Karpas-422 (cell line): ENCODE results near the gene ABCD2. TPM values are rescaled to one million over a fixed set of nuclear protein-coding genes. Genes with fewer than 3 reads are reported as not detected.

Experiments used
- DNase-seq: peaks from one replicate; pipeline ENCODE4 v3.0.0-alpha.2; 2015
- H2AFZ ChIP-seq: fragments of 200-600 bp; sonication (generic); 2 replicates; pipeline ENCODE4 v1.6.1; 2014; ENCODE audit warnings: antibody characterized with exemption, low read length, mixed read lengths
- H3K27ac ChIP-seq: fragments of 200-600 bp; sonication (generic); 2 replicates; pipeline ENCODE4 v1.5.1; 2014; ENCODE audit warnings: mild to moderate bottlenecking, low read length, moderate library complexity
- H3K27me3 ChIP-seq: fragments of 200-600 bp; sonication (generic); 2 replicates; pipeline ENCODE4 v1.6.1; 2014; ENCODE audit warnings: low read length, mixed read lengths
- H3K36me3 ChIP-seq: fragments of 200-600 bp; sonication (generic); 2 replicates; pipeline ENCODE4 v1.6.1; 2014; ENCODE audit warnings: low read length, mixed read lengths; ENCODE audit not compliant: insufficient read depth
- H3K4me1 ChIP-seq: fragments of 200-600 bp; sonication (generic); 2 replicates; pipeline ENCODE4 v1.6.1; 2014; ENCODE audit warnings: mild to moderate bottlenecking, low read length, mixed read lengths
- H3K4me2 ChIP-seq: fragments of 200-600 bp; sonication (generic); 2 replicates; pipeline ENCODE4 v1.6.1; 2014; ENCODE audit warnings: low read length, low read depth, mild to moderate bottlenecking; ENCODE audit not compliant: poor library complexity, severe bottlenecking
- H3K4me3 ChIP-seq: fragments of 200-600 bp; sonication (generic); 2 replicates; pipeline ENCODE4 v1.5.1; 2014; ENCODE audit warnings: mild to moderate bottlenecking, antibody characterized with exemption, low read length, mixed read lengths
- H3K79me2 ChIP-seq: fragments of 200-600 bp; sonication (generic); 2 replicates; pipeline ENCODE4 v1.6.1; 2014; ENCODE audit warnings: mild to moderate bottlenecking, low read length, mixed read lengths
- H3K9ac ChIP-seq: fragments of 200-600 bp; sonication (generic); 2 replicates; pipeline ENCODE4 v1.6.0; 2014; ENCODE audit warnings: low read length
- H3K9me2 ChIP-seq: fragments of 200-600 bp; sonication (generic), shearing (Covaris generic); replicated peaks from 2 replicates; pipeline ENCODE4 v1.6.0; 2014; ENCODE audit warnings: mild to moderate bottlenecking, low read length, moderate library complexity; ENCODE audit not compliant: insufficient read depth
- H3K9me3 ChIP-seq: fragments of 300-700, 200-600 bp; sonication (generic); 2 replicates; pipeline ENCODE4 v1.6.1; 2014; ENCODE audit warnings: low read length, mixed read lengths
- H4K20me1 ChIP-seq: fragments of 200-600 bp; sonication (generic); 2 replicates; pipeline ENCODE4 v1.6.1; 2014; ENCODE audit warnings: mild to moderate bottlenecking, antibody characterized with exemption, low read length, low read depth; ENCODE audit not compliant: insufficient read depth
- small RNA-seq: library from RNA; depleted of rRNA; stranded (forward); fragments of <200 nt; gene quantifications from one replicate; pipeline ENCODE3, GENCODE V24; 2014
- total RNA-seq: library from RNA; depleted of rRNA; stranded (reverse); fragments of >200 nt; shearing (Covaris generic); gene quantifications from 2 replicates; pipeline ENCODE4 v1.2.3, GENCODE V29; 2014; ENCODE audit warnings: low replicate concordance; rRNA removed

Gene ABCD2
- total RNA-seq, 1 experiment from 2014 or later, result not detected

- no peak for DNase-seq
- no peaks in the 10 kb centered on the region for H4K20me1 ChIP-seq
- no peaks in the 10 kb centered on the region for H3K36me3 ChIP-seq
- H3K4me2 ChIP-seq, result no peak overlapping the region
- no peaks in the 10 kb centered on the region for H3K27me3 ChIP-seq
- H3K4me1 ChIP-seq, result no peaks in the 10 kb centered on the region
- no peak overlapping the region for H3K4me3 ChIP-seq
- H3K27ac ChIP-seq, result no peak overlapping the region
- H2AFZ ChIP-seq, result no peak overlapping the region
- peaks cover 9% of the 10 kb centered on the region for H3K9me3 ChIP-seq
- H3K9me2 ChIP-seq, result no peaks in the 10 kb centered on the region
- H3K9ac ChIP-seq, result no peak overlapping the region
- no peaks in the 10 kb centered on the region for H3K79me2 ChIP-seq
Observed at GRCh38 chr12:39510001-39510400, 109.6 kb downstream of the ABCD2 start.

GRCh38 chr12:39505554-39505953 lies 114.0 kb downstream of the ABCD2 start:
- Histone ChIP-seq H3K4me3 (no peak overlapping the region), H3K36me3 (no peaks in the 10 kb centered on the region), H4K20me1 (no peaks in the 10 kb centered on the region), H3K27me3 (no peaks in the 10 kb centered on the region), H3K79me2 (no peaks in the 10 kb centered on the region), H2AFZ (no peak overlapping the region), H3K9me3 (peaks cover 11% of the 10 kb centered on the region), H3K27ac (no peak overlapping the region), H3K4me1 (no peaks in the 10 kb centered on the region), H3K4me2 (no peak overlapping the region), H3K9me2 (no peaks in the 10 kb centered on the region), H3K9ac (no peak overlapping the region)
- DNase-seq, result no peak

GRCh38 chr12:39505023-39505422 lies 114.6 kb downstream of the ABCD2 start:
- H3K9me3 ChIP-seq, result peaks cover 9% of the 10 kb centered on the region
- H3K27me3 ChIP-seq, result no peaks in the 10 kb centered on the region
- no peaks in the 10 kb centered on the region for H3K79me2 ChIP-seq
- no peak overlapping the region for H2AFZ ChIP-seq
- H3K4me2 ChIP-seq, result no peak overlapping the region
- no peak overlapping the region for H3K4me3 ChIP-seq
- no peaks in the 10 kb centered on the region for H3K9me2 ChIP-seq
- no peaks in the 10 kb centered on the region for H4K20me1 ChIP-seq
- no peak overlapping the region for H3K9ac ChIP-seq
- H3K4me1 ChIP-seq, result no peaks in the 10 kb centered on the region
- no peak for DNase-seq
- H3K27ac ChIP-seq, result no peak overlapping the region
- H3K36me3 ChIP-seq, result no peaks in the 10 kb centered on the region

- Histone ChIP-seq H3K27me3 (no peaks in the 10 kb centered on the region), H3K9ac (no peak overlapping the region), H3K9me2 (no peaks in the 10 kb centered on the region), H3K4me3 (no peak overlapping the region), H4K20me1 (no peaks in the 10 kb centered on the region), H3K9me3 (peaks cover 4% of the 10 kb centered on the region; the same call in 1 of the 2 replicates), H2AFZ (no peak overlapping the region), H3K36me3 (no peaks in the 10 kb centered on the region), H3K27ac (no peak overlapping the region), H3K4me1 (no peaks in the 10 kb centered on the region), H3K4me2 (no peak overlapping the region), H3K79me2 (no peaks in the 10 kb centered on the region)
- DNase-seq, result no peak
Observed at GRCh38 chr12:39503439-39503838, 116.2 kb downstream of the ABCD2 start.

- no peak for DNase-seq
- no peaks in the 10 kb centered on the region for H3K9me2 ChIP-seq
- H3K9ac ChIP-seq, result no peak overlapping the region
- H4K20me1 ChIP-seq, result no peaks in the 10 kb centered on the region
- H3K79me2 ChIP-seq, result no peaks in the 10 kb centered on the region
- H3K36me3 ChIP-seq, result no peaks in the 10 kb centered on the region
- no peak overlapping the region for H3K4me2 ChIP-seq
- no peak overlapping the region for H3K4me3 ChIP-seq
- H3K4me1 ChIP-seq, result no peaks in the 10 kb centered on the region
- H2AFZ ChIP-seq, result no peak overlapping the region
- no peaks in the 10 kb centered on the region for H3K27me3 ChIP-seq
- H3K9me3 ChIP-seq, result peaks cover 4% of the 10 kb centered on the region; the same call in 1 of the 2 replicates
- no peak overlapping the region for H3K27ac ChIP-seq
Observed at GRCh38 chr12:39502726-39503125, 116.9 kb downstream of the ABCD2 start.

Small RNA genes lying within 50 kb of the gene (small RNA-seq; reads per million reads assigned to genes)
- not detected for gene AC121334.2

Other genes starting within 250 kb of the ABCD2 start
- 0.32 and 0.82 TPM in 2 replicates for gene KIF21A, start 176.7 kb downstream of the ABCD2 start, total RNA-seq